Activated CD4-positive, alpha-beta T cell treated with anti-CD3 and anti-CD28 coated beads, Interleukin-2, amount 50 U/mL, for 24 hours (primary cell): Measurements from ENCODE around the gene SPACDR.
A peak's percentile ranks its signal among the peaks of the same experiment; 100 is the strongest.

Experiments used
- DNase-seq, 2 donors: peaks; one replicate each; pipeline ENCODE4 v3.0.0-alpha.2; 2020; ENCODE audit warnings: low read depth in 1 of 2, low spot score in 1 of 2

Gene SPACDR

GRCh38 chr7:100437150-100438100, 26.6 kb downstream of the SPACDR start:
- DNase-seq: no peak

- no peak for DNase-seq
Measured at GRCh38 chr7:100435401-100436304, 28.4 kb downstream of the SPACDR start.

DNA sequence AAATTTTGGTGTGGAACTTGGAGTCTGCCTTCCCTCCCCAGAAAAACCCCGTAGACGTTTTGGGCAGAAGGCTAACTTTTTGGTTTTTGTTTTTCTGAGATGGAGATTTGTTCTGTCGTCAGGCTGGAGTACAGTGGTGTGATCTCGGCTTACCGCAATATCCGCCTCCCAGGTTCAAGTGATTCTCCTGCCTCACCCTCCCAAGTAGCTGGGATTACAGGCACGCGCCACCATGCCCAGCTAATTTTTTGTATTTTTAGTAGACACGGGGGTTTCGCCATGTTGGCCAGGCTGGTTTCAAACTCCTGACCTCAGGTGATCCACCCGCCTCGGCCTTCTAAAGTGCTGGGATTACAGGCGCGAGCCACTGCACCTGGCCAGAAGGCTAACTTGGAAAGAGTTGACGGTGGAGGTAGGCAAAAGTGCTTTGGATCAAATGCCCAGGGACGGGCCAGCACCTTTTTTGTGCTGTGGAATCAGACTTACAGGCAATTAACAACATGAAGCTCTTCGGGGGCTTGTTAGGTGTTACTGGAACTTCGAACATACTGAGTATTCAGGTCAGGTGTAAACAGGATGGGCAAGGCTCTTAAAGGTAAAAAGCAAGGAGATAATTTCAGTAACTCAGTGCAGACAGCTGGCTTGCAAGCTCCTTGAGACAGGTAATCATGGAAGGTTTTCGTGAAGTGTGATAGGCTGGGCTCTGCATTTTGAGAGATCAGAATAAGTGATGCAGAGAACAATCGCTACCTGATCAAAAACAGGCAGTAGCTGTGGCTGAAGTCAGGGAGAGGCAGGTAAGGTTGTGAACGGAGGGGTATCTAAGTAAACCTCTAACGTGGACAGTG, 29.5 kb downstream of the SPACDR start:
- DNase-seq: no peak

DNA sequence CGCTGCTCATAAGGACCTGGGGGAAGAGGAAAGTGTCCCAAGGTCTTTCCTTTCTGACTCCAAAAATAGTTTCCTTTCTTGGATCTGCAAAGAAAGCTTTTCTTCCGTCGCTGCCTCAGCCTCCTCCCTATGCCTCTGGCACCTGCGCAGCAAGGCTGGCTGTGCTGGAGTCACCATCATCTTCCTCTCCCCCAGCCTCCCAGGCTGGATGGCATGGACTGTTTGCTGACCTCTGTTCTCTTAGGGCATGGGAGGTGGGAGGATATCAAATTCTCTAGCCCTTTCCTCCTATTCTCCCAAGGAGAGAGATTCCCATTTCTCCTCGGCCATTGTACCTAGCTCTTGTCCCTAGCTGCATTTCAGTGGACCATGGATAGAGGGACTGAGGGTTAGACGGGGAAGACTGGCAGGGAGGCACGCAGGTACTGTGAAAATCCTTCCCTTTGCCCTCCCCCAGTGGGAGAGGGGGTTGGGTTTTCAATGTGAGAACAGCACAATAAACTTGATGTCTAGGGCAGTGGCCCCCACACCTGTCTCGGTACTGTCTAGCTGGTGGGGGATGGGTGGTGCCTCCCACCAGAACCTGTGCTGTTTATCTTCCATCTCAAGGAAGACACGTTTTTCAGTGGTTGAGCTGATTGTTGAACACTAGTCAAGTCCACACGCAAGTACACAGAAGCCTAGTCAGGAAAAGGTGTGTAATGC, 30.3 kb downstream of the SPACDR start:
- DNase-seq: no peak

DNA sequence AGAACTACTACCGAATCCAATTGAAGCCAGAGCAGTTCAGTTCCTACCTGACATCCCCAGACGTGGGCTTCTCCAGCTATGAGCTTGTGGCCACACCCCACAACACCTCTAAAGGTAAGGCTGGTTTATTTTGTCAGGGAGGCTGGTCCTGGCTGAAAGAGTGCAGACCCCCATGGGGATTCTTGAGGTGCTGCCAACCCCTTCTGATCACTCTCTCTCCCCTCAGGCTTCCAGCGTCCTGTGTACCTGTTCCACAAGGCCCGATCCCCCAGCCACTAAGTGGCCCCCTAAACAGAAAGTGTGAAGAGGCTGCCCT, 30.8 kb downstream of the SPACDR start:
- no peak for DNase-seq

GRCh38 chr7:100432621-100433275, 31.3 kb downstream of the SPACDR start:
- DNase-seq: no peak

- no peak for DNase-seq
Measured at GRCh38 chr7:100432053-100432452, 32.0 kb downstream of the SPACDR start.

- DNase-seq: no peak
Measured at GRCh38 chr7:100431286-100431735, 32.7 kb downstream of the SPACDR start.

DNA sequence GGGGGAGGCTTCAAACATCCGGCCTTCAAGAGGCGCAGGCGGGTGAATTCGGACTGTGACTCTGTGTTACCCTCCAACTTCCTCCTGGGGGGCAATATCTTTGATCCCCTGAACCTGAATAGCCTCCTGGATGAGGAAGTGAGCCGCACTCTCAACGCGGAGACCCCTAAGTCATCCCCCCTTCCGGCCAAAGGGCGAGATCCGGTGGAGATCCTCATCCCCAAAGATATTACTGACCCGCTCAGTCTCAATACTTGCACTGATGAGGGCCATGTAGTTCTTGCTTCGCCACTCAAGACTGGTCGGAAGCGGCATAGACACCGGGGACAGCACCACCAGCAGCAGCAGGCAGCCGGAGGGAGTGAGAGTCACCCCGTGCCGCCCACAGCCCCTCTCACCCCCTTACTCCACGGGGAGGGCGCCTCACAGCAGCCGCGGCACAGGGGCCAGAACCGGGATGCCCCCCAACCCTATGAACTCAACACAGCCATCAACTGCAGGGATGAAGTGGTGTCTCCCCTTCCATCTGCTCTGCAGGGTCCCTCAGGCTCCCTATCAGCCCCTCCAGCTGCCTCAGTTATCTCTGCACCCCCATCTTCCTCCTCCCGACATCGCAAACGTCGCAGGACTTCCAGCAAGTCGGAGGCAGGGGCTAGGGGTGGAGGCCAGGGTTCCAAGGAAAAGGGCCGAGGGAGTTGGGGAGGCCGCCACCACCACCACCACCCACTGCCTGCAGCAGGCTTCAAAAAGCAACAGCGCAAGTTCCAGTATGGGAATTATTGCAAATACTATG, 33.4 kb downstream of the SPACDR start:
- no peak for DNase-seq

DNA sequence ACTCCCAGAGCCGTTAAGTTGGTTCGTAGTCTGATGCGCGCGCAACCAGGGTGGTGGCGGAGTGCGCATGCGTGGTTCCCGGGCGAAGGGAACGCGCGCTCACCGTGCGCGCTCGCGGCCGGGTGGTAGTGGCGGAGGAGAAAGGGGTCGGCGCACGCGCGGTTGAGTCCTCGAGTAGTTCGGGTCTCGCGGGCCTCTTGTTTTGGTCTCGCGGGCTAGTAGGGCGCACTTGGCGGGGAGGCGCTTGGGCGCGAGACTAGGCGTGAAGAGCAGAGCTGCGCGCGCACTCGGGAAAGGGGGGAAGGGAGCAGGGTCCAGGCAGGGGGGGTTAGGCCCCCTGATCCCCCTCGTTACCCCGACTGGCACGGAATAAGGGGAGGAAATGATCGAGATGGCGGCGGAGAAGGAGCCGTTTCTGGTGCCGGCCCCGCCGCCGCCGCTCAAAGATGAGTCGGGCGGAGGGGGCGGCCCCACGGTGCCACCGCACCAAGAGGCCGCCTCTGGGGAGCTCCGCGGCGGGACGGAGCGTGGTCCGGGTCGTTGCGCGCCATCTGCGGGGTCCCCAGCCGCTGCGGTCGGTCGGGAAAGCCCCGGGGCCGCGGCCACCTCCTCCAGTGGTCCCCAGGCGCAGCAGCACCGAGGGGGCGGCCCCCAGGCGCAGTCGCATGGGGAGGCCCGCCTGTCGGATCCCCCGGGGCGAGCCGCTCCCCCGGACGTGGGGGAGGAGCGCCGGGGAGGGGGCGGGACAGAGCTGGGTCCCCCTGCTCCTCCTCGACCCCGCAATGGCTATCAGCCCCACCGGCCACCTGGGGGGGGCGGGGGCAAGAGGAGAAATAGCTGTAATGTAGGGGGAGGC, 34.2 kb downstream of the SPACDR start, which contains the start of gene MEPCE:
Gene MEPCE (plus strand): TSS at position 195 of the 856 bp plus-strand sequence. CDS start 188 bp downstream, at position 383.
- DNase-seq: peak; percentile 95 to 98

DNA sequence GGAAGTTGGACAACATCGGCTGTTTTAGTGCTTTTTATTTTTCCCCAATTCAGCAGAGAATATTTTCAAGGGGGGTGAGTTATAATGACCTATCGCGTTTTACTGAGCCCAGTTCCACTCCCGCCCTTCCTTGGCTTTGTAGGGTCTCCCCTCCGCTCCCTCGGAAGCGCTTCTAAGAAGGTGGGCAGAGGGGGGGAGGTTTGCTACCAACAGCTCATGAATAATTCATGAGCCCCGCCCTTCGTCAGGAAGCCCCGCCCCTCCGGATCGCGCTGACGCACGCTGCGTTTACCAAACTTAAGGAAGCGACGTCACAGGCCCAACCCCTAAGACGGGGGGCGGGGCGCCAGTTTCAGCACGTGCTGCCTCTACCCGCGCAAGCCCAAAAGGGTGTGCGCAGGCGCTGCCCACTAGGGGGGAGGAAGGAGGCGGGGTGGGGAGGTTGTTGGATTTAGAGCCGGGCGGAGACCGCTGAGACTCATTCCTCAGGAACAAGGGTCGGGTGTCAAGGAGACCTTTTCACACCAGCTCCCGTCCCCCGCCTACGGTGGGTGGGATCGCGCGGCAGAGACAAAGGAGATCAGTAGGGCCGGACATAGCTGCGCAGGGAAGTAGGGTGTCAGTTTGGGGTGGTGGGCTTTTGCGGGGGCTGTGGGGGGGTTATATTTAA, 35.0 kb downstream of the SPACDR start:
- DNase-seq: peak; percentile 100

DNA sequence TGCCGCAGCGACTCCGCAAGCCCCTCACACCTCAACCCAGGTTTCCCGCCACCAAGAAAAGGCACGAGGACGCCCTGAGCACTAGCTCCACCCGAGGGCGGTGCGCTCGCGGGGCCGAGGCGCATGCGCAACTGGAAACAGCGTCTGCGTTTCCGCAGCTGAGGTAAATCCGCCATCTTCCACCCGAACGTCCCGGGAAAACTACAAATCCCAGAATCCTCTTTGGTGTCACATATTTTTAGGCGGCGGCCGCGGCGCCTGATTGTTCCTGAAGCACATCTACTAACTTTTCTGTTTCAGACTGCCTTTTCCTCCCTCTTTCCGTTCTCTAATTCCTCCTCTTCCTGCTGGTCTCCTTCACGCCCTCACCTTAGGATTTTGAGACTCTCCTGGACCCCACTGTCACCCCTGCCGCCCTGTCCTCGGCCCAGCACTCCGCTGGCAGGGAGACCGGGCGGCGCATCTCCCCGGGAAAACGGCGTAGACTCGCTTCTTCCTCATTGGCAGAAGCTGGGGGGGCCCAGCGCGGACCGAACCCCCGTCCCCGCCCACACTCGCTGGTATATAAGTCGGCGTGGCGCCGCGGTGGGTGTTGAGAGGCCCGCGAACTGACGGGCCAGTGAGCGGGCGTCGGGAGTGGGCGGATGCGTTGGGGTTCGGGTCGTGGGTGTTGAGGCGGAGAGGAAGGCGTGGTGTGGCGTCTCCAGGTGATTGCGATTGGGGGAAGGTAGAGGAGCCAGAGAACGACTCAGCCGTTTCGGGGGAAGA, 35.7 kb downstream of the SPACDR start, which contains the start of gene ZCWPW1:
Gene ZCWPW1 (minus strand): TSS at position 505 of the 768 bp plus-strand sequence. CDS start 8,054 bp downstream, outside the sequence.
- DNase-seq: peak; percentile 95 to 96

GRCh38 chr7:100427762-100428198, 36.3 kb downstream of the SPACDR start:
- DNase-seq: no peak

GRCh38 chr7:100426516-100426915, 37.5 kb downstream of the SPACDR start:
- no peak for DNase-seq

DNA sequence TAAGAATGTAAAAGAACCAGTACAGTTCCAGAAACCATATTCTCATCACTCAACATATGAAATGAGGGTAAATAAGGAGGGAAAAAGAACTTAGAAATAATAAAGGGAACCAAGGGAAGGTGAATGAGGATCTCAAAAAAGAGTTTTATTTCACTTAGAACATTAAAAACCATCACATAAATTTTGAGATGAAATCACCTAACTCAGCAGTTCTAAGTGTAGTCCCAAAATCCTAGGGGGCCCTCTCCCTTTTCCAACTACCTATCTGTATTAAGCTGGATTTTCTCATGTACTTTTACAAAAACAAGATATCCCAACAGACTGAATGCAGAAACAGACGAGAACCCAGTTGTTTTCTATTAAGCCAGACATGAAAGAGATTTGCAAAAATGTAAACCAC, 38.7 kb downstream of the SPACDR start:
- DNase-seq: no peak

- DNase-seq: no peak
Measured at GRCh38 chr7:100423315-100423714, 40.7 kb downstream of the SPACDR start.
